Femur (tissue), 1 donor: Measurements from ENCODE around the gene ACP3.
A peak's percentile ranks its signal among the peaks of the same experiment; 100 is the strongest.
"Not testable (repeated sequence)": the region's sequence is repeated elsewhere in the genome, so short reads cannot be mapped to it uniquely, and the experiment has no call there.

ENCODE experiments used
- DNase-seq: peaks from one replicate; pipeline ENCODE4 v3.0.0-alpha.2; 2017

The ACP3 gene, protein sequence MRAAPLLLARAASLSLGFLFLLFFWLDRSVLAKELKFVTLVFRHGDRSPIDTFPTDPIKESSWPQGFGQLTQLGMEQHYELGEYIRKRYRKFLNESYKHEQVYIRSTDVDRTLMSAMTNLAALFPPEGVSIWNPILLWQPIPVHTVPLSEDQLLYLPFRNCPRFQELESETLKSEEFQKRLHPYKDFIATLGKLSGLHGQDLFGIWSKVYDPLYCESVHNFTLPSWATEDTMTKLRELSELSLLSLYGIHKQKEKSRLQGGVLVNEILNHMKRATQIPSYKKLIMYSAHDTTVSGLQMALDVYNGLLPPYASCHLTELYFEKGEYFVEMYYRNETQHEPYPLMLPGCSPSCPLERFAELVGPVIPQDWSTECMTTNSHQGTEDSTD

GRCh38 chr3:132317229-132317948 is at the start of gene ACP3:
ACP3 (plus strand) TSS chr3:132317407; CDS start chr3:132317457, 50 bp downstream.
- DNase-seq, result peak; percentile 69

DNA sequence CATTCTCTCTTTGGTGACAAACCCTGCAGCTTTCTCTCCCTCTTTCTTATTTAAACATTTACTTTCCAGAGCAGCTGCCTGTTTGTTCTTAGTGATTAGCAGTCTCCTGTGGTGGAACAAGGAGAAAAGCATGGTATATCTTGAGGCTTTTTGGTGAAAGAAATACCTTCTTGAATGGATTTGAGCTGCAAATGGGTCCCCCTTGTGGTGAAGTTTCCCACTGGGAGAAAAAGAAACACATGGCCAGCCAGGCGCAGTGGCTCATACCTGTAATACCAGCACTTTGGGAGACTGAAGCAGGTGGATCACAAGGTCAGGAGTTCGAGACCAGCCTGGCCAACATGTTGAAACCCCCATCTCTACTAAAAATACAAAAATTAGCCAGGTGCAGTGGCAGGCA is 48.3 kb upstream of the ACP3 start:
- DNase-seq, result no peak

GRCh38 chr3:132273036-132273435 is 44.2 kb upstream of the ACP3 start:
- DNase-seq, result no peak

DNA sequence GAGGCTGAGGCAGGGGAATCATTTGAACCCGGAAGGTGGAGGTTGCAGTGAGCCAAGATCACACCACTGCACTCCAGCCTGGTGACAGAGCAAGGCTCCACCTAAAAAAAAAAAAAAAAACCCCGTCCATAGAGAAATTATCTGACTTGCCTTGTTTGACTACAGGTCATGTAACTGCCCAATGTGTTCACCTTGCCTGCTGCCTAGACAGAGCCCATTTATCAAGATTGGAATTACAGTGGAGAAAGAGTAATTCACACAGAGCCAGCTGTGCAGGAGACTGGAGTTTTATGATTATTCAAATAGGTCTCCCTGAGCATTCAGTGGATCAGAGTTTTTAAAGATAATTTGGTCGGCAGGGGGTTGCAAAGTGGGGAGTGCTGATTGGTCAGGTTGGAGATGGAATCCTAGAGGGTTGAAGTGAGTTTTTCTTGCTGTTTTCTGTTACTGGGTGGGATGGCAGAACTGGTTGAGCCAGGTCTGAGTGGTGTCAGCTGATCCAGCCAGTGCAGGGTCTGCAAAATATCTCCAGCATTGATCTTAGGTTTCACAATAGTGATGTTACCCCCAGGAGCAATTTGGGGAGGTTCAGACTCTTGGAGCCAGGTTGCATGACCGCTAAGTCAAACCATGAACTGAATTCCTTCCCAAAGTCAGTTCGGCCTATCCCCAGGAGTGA is 40.8 kb upstream of the ACP3 start:
- no peak for DNase-seq

DNA sequence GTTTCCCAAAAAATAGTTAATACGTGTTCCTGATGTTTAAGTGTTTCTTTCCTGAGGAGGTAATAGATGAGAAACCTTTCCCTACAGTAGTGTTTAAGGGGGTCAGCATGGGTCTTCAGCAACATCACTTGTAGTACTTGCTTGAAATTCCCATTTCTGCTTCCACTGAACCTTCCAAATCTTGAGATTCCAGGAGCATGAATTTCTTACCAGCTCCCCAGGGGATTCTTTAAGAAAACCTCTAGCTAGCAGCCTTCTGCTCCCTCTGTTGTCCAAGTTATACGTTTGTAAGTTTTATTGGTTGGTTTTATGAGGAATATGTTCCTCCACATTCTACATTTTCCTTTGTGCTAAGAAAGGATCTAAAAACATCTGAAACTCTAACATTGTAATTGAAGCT is 38.2 kb upstream of the ACP3 start:
- DNase-seq, result no peak

GRCh38 chr3:132283440-132283839 is 33.8 kb upstream of the ACP3 start:
- DNase-seq, result peak; percentile 25

GRCh38 chr3:132283916-132284405 is 33.2 kb upstream of the ACP3 start:
- no peak for DNase-seq

GRCh38 chr3:132284781-132285619 is 32.2 kb upstream of the ACP3 start:
- DNase-seq, result no peak

DNA sequence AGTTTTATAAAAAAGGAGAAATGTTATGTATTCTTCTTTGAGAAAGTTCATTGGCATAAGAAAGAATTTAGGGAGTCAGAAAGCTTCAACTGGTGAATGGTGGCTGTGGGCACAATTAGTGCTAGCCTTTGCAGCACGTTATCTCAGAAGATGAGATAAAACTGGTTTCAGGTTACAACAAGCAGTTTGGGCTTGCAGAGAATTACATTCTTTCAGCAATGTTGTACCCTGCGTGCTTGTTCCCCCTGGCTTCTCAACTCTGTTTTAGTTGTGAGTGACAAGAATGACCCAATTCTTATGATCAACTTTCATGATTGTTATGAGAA is 31.6 kb upstream of the ACP3 start:
- no peak for DNase-seq

GRCh38 chr3:132286035-132286434 is 31.2 kb upstream of the ACP3 start:
- DNase-seq, result no peak

GRCh38 chr3:132288357-132288756 is 28.9 kb upstream of the ACP3 start:
- no peak for DNase-seq

- DNase-seq, result no peak
Measured at GRCh38 chr3:132289316-132289715, 27.9 kb upstream of the ACP3 start.

DNA sequence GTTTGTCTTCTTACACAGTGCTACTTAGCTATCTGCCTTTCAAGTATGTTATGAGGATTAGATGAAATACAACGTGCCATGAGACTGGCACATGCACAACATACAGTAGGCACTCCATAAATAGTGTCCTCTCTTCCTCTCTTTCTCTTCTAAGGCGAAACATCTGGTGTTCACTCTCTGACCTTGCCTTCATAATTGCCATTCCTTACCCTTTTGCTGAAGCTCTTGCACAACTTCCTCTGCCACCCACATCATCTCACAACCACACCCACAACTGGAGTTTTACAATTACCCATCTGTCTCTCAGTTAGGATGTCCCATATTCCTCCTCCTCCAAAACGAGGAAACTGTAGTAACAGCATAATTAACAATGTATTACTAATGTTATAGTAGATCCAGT is 26.4 kb upstream of the ACP3 start:
- no peak for DNase-seq

GRCh38 chr3:132292042-132292441 is 25.2 kb upstream of the ACP3 start:
- no peak for DNase-seq

GRCh38 chr3:132293251-132293650 is 24.0 kb upstream of the ACP3 start:
- DNase-seq, result no peak

- no peak for DNase-seq
Measured at GRCh38 chr3:132294906-132295305, 22.3 kb upstream of the ACP3 start.

GRCh38 chr3:132303336-132304201 is 13.6 kb upstream of the ACP3 start:
- DNase-seq, result not testable (repeated sequence)

- not testable (repeated sequence) for DNase-seq
Measured at GRCh38 chr3:132304351-132304750, 12.9 kb upstream of the ACP3 start.

GRCh38 chr3:132310057-132310456 is 7.2 kb upstream of the ACP3 start:
- DNase-seq, result not testable (repeated sequence)

DNA sequence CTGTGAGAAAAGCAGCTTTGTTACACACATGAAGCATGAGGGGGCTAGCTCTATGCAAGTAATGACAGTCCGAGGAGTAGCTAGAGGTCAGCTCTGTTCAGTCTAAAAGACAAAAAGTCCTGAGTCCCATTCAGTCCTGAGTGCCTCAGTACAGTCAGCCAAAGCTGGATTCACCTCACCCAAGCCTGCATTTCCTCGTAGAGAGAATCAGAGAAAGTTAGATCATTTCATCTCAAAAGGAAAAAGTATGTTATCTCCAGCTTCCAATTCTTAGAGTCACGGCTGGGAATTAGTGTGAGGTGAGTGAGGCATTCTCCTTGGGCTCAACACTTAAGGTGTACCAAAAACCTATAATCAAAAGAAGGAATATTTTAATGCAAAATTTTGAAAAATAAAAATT is 5.9 kb upstream of the ACP3 start:
- DNase-seq, result no peak

GRCh38 chr3:132311841-132312240 is 5.4 kb upstream of the ACP3 start:
- DNase-seq, result peak; percentile 87

DNA sequence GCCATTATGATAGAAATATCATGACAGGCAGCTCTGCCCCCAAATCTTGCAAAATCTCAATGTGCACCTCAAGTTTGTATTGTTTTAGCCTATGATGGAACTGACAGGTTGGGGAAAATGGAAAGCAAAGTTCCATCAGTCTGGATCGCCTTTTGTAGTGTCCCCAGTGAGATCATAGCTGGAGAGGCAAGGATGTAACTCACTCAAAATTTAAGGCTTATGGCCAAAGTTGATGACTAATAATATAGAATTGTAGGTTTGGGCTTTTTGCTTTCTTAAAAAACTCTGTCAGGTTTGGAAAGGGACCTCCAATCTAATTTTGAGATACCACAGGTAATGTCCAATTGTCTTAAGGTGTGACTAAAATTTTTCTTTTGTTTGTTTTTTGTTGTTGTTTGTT is 1.4 kb upstream of the ACP3 start:
- no peak for DNase-seq
